Gastrocnemius medialis (tissue), 4 donors: ENCODE data around the gene PRDM7.

Source experiments
- CTCF ChIP-seq, 5 experiments: fragments of 450-650 bp in 3 of 5; fragments of 200-600 bp in 2 of 5; sonication (generic) in 2 of 5; IDR thresholded peaks in 4 of 5; conservative IDR thresholded peaks in 1 of 5; 1 replicate in 4 of 5; 2 replicates in 1 of 5; pipeline ENCODE4 v1.5.1; 2016 to 2019; ENCODE audit warnings: antibody characterized with exemption in 5 of 5, mild to moderate bottlenecking in 3 of 5, moderate library complexity in 3 of 5
- POLR2A ChIP-seq, 2 donors: fragments of 450-650 bp; IDR thresholded peaks; one replicate each; pipeline ENCODE4 v1.6.1; 2017; ENCODE audit warnings: antibody characterized with exemption in 2 of 2, mild to moderate bottlenecking in 2 of 2, moderate library complexity in 2 of 2

- no peak for TF ChIP-seq CTCF (IDR thresholded peaks at IDR 0.05 in 4 of 5, conservative IDR thresholded peaks at IDR 0.05 in 1 of 5)
- no peak for TF ChIP-seq POLR2A (IDR thresholded peaks at IDR 0.05)
These were observed 33.6 kb downstream of the PRDM7 start for GRCh38 chr16:90043526-90043925.
